Mesendoderm (in vitro differentiated cells): Measurements from ENCODE around the gene DERA.

ENCODE experiments used
- DNase-seq: peaks from one replicate; pipeline ENCODE4 v3.0.0; 2013
- H2AK5ac ChIP-seq: 2 replicates; pipeline ENCODE4 v1.6.1; 2013; ENCODE audit warnings: low read length, inconsistent platforms
- H2BK120ac ChIP-seq: 2 replicates; pipeline ENCODE4 v1.6.1; 2013; ENCODE audit warnings: low read depth, mild to moderate bottlenecking, low read length, moderate library complexity, mixed read lengths
- H2BK15ac ChIP-seq: replicated peaks from 2 replicates; pipeline ENCODE4 v1.6.1; 2013; ENCODE audit warnings: low read depth, mild to moderate bottlenecking, moderate library complexity
- H2BK5ac ChIP-seq: 2 replicates; pipeline ENCODE4 v1.6.1; 2013; ENCODE audit warnings: low read length, inconsistent platforms
- H3K18ac ChIP-seq: 2 replicates; pipeline ENCODE4 v1.6.1; 2013; ENCODE audit warnings: mild to moderate bottlenecking, low read length, mixed read lengths
- H3K23ac ChIP-seq: one replicate; pipeline ENCODE4 v1.6.1; 2013; ENCODE audit warnings: low read length
- H3K27ac ChIP-seq: 2 replicates; pipeline ENCODE4 v1.5.1; 2013; ENCODE audit warnings: low read depth, mild to moderate bottlenecking, inconsistent platforms, low read length, moderate library complexity
- H3K27me3 ChIP-seq: 2 replicates; pipeline ENCODE4 v1.6.1; 2013; ENCODE audit warnings: low read length, control low read depth, mild to moderate bottlenecking, inconsistent platforms; ENCODE audit not compliant: insufficient read depth, poor library complexity
- H3K36me3 ChIP-seq: 2 replicates; pipeline ENCODE4 v1.6.1; 2013; ENCODE audit warnings: low read length, inconsistent platforms; ENCODE audit not compliant: control insufficient read depth, insufficient read depth
- H3K4ac ChIP-seq: one replicate; pipeline ENCODE4 v1.6.1; 2013; ENCODE audit warnings: low read depth, mild to moderate bottlenecking, low read length, moderate library complexity
- H3K4me1 ChIP-seq: 2 replicates; pipeline ENCODE4 v1.6.1; 2013; ENCODE audit warnings: low read depth, low read length, inconsistent platforms; ENCODE audit not compliant: control insufficient read depth
- H3K4me2 ChIP-seq: 2 replicates; pipeline ENCODE4 v1.6.1; 2013; ENCODE audit warnings: low read length
- H3K4me3 ChIP-seq: 2 replicates; pipeline ENCODE4 v1.5.1; 2013; ENCODE audit warnings: mild to moderate bottlenecking, low read length
- H3K56ac ChIP-seq: one replicate; pipeline ENCODE4 v1.6.1; 2013; ENCODE audit warnings: low read length
- H3K79me1 ChIP-seq: 2 replicates; pipeline ENCODE4 v1.6.1; 2013; ENCODE audit warnings: low read length, inconsistent platforms
- H3K79me2 ChIP-seq: 2 replicates; pipeline ENCODE4 v1.6.1; 2013; ENCODE audit warnings: mild to moderate bottlenecking, low read length; ENCODE audit not compliant: control insufficient read depth, insufficient read depth
- H3K9ac ChIP-seq: 2 replicates; pipeline ENCODE4 v1.6.1; 2013; ENCODE audit warnings: low read length, inconsistent platforms
- H4K5ac ChIP-seq: one replicate; pipeline ENCODE4 v1.6.1; 2013; ENCODE audit warnings: low read length
- H4K8ac ChIP-seq: one replicate; pipeline ENCODE4 v1.6.1; 2013; ENCODE audit warnings: low read depth, mild to moderate bottlenecking, control low read depth, low read length, moderate library complexity
- WGBS: extraction: QIAGEN DNeasy Blood & Tissue Kit; methylation state at CpG from one replicate; pipeline ENCODE4 v1.1.7; 2013; ENCODE audit warnings: low lambda C conversion rate, missing lambda C conversion rate; ENCODE audit not compliant: insufficient coverage; ENCODE audit errors: extremely low coverage; 5-methylcytosine and 5-hydroxymethylcytosine counted together

DERA gene

GRCh38 chr12:15928870-15929571 lies 17.9 kb downstream of the DERA start:
- H3K4me2 ChIP-seq, result no peak overlapping the region
- no peak overlapping the region for H2BK5ac ChIP-seq
- H2BK120ac ChIP-seq, result no peak overlapping the region
- H4K5ac ChIP-seq, result no peak overlapping the region
- no peaks in the 10 kb centered on the region for H3K79me2 ChIP-seq
- no peak overlapping the region for H3K4ac ChIP-seq
- WGBS, result no CpG with 5 or more reads among the region's 10 CpGs
- H3K27ac ChIP-seq, result no peak overlapping the region
- H2BK15ac ChIP-seq, result no peak overlapping the region
- H3K9ac ChIP-seq, result no peak overlapping the region
- H3K4me1 ChIP-seq, result peaks cover 5% of the 10 kb centered on the region
- no peak for DNase-seq
- H2AK5ac ChIP-seq, result no peak overlapping the region
- no peaks in the 10 kb centered on the region for H3K79me1 ChIP-seq
- peak overlapping the region; percentile 82 for H3K18ac ChIP-seq
- H3K23ac ChIP-seq, result no peak overlapping the region
- no peaks in the 10 kb centered on the region for H3K36me3 ChIP-seq
- no peak overlapping the region for H4K8ac ChIP-seq
- H3K56ac ChIP-seq, result no peak overlapping the region
- no peaks in the 10 kb centered on the region for H3K27me3 ChIP-seq
- H3K4me3 ChIP-seq, result no peak overlapping the region

DNA sequence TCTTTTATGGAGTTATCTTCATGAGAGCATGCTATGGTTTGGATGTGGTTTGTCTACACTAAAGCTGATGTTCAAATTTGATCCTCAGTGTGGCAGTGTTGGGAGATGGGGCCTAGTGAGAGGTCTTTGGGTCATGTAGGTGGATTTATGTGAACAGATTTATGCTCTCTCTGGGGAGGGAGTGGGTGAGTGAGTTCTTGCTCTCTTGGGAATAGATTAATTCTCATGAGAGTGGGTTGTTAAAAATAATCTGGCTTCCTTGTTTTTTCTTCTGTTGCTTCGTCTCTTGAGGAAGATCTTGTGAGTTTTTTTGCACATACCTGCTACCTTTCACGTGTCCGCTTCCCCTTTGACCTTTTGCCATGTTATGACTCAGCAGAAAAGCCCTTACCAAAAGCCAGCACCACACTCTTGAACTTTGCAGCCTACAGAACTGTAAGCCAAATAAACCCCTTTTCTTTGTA lies 20.5 kb downstream of the DERA start:
- H4K5ac ChIP-seq, result no peak overlapping the region
- no peak overlapping the region for H3K4me3 ChIP-seq
- no peak overlapping the region for H2AK5ac ChIP-seq
- H2BK15ac ChIP-seq, result no peak overlapping the region
- no peaks in the 10 kb centered on the region for H3K27me3 ChIP-seq
- H3K23ac ChIP-seq, result no peak overlapping the region
- H3K79me2 ChIP-seq, result no peaks in the 10 kb centered on the region
- no peaks in the 10 kb centered on the region for H3K36me3 ChIP-seq
- DNase-seq, result peak; percentile 68
- no peak overlapping the region for H2BK120ac ChIP-seq
- WGBS, result no CpG with 5 or more reads among the region's 3 CpGs
- peaks cover 5% of the 10 kb centered on the region for H3K4me1 ChIP-seq
- no peaks in the 10 kb centered on the region for H3K79me1 ChIP-seq
- H3K56ac ChIP-seq, result no peak overlapping the region
- no peak overlapping the region for H3K27ac ChIP-seq
- H2BK5ac ChIP-seq, result no peak overlapping the region
- H3K4ac ChIP-seq, result no peak overlapping the region
- no peak overlapping the region for H3K4me2 ChIP-seq
- no peak overlapping the region for H3K9ac ChIP-seq
- no peak overlapping the region for H4K8ac ChIP-seq
- H3K18ac ChIP-seq, result no peak overlapping the region

GRCh38 chr12:15932327-15932726 lies 21.2 kb downstream of the DERA start:
- Histone ChIP-seq H3K4me2 (no peak overlapping the region), H2BK120ac (no peak overlapping the region), H4K5ac (no peak overlapping the region), H3K4me1 (peaks cover 5% of the 10 kb centered on the region), H3K27me3 (no peaks in the 10 kb centered on the region), H2BK15ac (no peak overlapping the region), H3K18ac (no peak overlapping the region), H3K36me3 (no peaks in the 10 kb centered on the region), H3K79me1 (no peaks in the 10 kb centered on the region), H3K27ac (no peak overlapping the region), H4K8ac (no peak overlapping the region), H3K4ac (no peak overlapping the region), H2AK5ac (no peak overlapping the region), H3K23ac (no peak overlapping the region), H3K4me3 (no peak overlapping the region), H3K79me2 (no peaks in the 10 kb centered on the region), H3K56ac (no peak overlapping the region), H3K9ac (no peak overlapping the region), H2BK5ac (no peak overlapping the region)
- WGBS, result no CpG with 5 or more reads among the region's 1 CpG
- DNase-seq, result no peak

DNA sequence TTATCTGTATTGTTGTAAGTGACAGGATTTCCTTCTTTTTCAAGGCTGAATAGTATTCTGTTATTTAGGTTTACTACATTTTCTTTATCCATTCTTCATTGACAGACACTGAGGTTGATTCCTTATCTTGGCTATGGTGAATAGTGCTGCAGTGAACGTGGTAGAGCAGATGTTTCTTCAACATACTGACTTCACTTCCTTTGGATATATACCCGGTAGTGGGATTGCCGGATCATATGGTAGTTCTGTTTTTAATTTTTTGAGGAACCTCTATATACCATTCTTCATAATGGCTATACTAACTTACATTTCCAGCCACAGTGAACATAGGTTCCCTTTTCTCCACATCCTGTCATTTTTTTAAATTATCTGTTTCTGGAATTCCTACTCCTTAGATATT lies 21.8 kb downstream of the DERA start:
- no CpG with 5 or more reads among the region's 3 CpGs for WGBS
- Histone ChIP-seq H3K4ac (no peak overlapping the region), H3K4me1 (peaks cover 5% of the 10 kb centered on the region), H3K79me1 (no peaks in the 10 kb centered on the region), H3K4me3 (no peak overlapping the region), H2BK5ac (no peak overlapping the region), H3K27ac (no peak overlapping the region), H4K5ac (no peak overlapping the region), H2AK5ac (no peak overlapping the region), H2BK120ac (no peak overlapping the region), H3K56ac (no peak overlapping the region), H4K8ac (no peak overlapping the region), H3K27me3 (no peaks in the 10 kb centered on the region), H3K4me2 (no peak overlapping the region), H3K18ac (no peak overlapping the region), H3K9ac (no peak overlapping the region), H3K79me2 (no peaks in the 10 kb centered on the region), H2BK15ac (no peak overlapping the region), H3K23ac (no peak overlapping the region), H3K36me3 (no peaks in the 10 kb centered on the region)
- DNase-seq, result no peak

GRCh38 chr12:15933751-15934150 lies 22.6 kb downstream of the DERA start:
- no peak overlapping the region for H3K56ac ChIP-seq
- no peak overlapping the region for H4K5ac ChIP-seq
- WGBS, result no CpG with 5 or more reads among the region's 3 CpGs

GRCh38 chr12:15936751-15937150 lies 25.6 kb downstream of the DERA start:
- H2BK120ac ChIP-seq, result no peak overlapping the region
- H3K23ac ChIP-seq, result no peak overlapping the region
- H3K4me2 ChIP-seq, result no peak overlapping the region
- no CpG with 5 or more reads among the region's 3 CpGs for WGBS
- H3K4me3 ChIP-seq, result no peak overlapping the region
- no peak overlapping the region for H3K18ac ChIP-seq
- H2AK5ac ChIP-seq, result no peak overlapping the region
- H2BK5ac ChIP-seq, result no peak overlapping the region
- H3K56ac ChIP-seq, result no peak overlapping the region
- no peak overlapping the region for H3K9ac ChIP-seq
- H4K5ac ChIP-seq, result no peak overlapping the region
- H4K8ac ChIP-seq, result no peak overlapping the region
- no peaks in the 10 kb centered on the region for H3K36me3 ChIP-seq
- no peaks in the 10 kb centered on the region for H3K79me2 ChIP-seq
- H3K79me1 ChIP-seq, result no peaks in the 10 kb centered on the region
- no peaks in the 10 kb centered on the region for H3K27me3 ChIP-seq
- no peak for DNase-seq
- no peaks in the 10 kb centered on the region for H3K4me1 ChIP-seq
- H2BK15ac ChIP-seq, result no peak overlapping the region
- H3K27ac ChIP-seq, result no peak overlapping the region
- no peak overlapping the region for H3K4ac ChIP-seq

More at GRCh38 chr12:15933751-15934150, 22.6 kb downstream of the DERA start:
- Histone ChIP-seq H4K8ac (no peak overlapping the region), H3K79me1 (no peaks in the 10 kb centered on the region), H3K9ac (no peak overlapping the region), H3K4me2 (no peak overlapping the region), H3K18ac (no peak overlapping the region), H3K4me1 (peaks cover 5% of the 10 kb centered on the region), H3K27me3 (no peaks in the 10 kb centered on the region), H3K79me2 (no peaks in the 10 kb centered on the region), H3K27ac (no peak overlapping the region), H2BK15ac (no peak overlapping the region), H2BK120ac (no peak overlapping the region), H2BK5ac (no peak overlapping the region), H3K23ac (no peak overlapping the region), H3K36me3 (no peaks in the 10 kb centered on the region), H3K4me3 (no peak overlapping the region), H2AK5ac (no peak overlapping the region), H3K4ac (no peak overlapping the region)
- DNase-seq, result no peak
